Esophagus mucosa (tissue), 1 donor: ENCODE measurements around the gene HDAC6. TPM values are rescaled to one million over a fixed set of nuclear protein-coding genes. Genes with fewer than 3 reads are reported as not detected.
A peak's percentile ranks its signal among the peaks of the same experiment; 100 is the strongest.
"Not testable (repeated sequence)": the region's sequence is repeated elsewhere in the genome, so short reads cannot be mapped to it uniquely, and the experiment has no call there.

Experiments used
- ATAC-seq: fragments of 200-7000 bp; cut with Tn5 transposase; one replicate; pipeline ENCODE4 v1.9.1; 2020
- total RNA-seq: library from RNA; stranded (reverse); gene quantifications from one replicate; pipeline ENCODE4 v1.2.4, GENCODE V29; 2023
- donor health status: DM: yes; HTN: yes; CAD: no.

The HDAC6 gene
- total RNA-seq, 1 donor from 2014 or later, result 46.5 TPM

GRCh38 chrX:48789366-48790220 is 12.3 kb upstream of the HDAC6 start:
- no peak for ATAC-seq

- no peak for ATAC-seq
These were observed 11.4 kb upstream of the HDAC6 start for GRCh38 chrX:48790477-48790876.

GRCh38 chrX:48791063-48791820 is 10.6 kb upstream of the HDAC6 start:
- ATAC-seq, result no peak

DNA sequence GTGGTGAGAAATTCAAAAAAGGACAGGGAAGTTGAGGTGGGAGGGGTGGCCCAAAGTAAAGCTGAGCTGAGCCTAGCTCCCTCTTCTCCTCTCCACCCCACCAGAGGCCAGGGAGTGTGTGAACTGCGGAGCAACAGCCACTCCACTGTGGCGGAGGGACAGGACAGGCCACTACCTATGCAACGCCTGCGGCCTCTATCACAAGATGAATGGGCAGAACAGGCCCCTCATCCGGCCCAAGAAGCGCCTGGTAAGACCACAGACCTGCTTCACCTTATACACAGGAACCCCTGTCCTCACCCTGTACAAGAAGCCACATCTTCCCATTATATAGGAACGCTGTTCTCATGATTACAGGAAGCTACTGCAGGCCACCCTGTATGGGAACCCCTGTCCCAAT is 9.6 kb upstream of the HDAC6 start:
- no peak for ATAC-seq

DNA sequence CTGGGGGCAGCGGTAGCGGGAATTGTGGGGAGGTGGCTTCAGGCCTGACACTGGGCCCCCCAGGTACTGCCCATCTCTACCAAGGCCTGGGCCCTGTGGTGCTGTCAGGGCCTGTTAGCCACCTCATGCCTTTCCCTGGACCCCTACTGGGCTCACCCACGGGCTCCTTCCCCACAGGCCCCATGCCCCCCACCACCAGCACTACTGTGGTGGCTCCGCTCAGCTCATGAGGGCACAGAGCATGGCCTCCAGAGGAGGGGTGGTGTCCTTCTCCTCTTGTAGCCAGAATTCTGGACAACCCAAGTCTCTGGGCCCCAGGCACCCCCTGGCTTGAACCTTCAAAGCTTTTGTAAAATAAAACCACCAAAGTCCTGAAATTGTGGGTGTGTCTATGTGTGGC is 7.9 kb upstream of the HDAC6 start:
- peak; percentile 14 for ATAC-seq

GRCh38 chrX:48794340-48794910 is 7.4 kb upstream of the HDAC6 start:
- ATAC-seq, result peak; percentile 42

DNA sequence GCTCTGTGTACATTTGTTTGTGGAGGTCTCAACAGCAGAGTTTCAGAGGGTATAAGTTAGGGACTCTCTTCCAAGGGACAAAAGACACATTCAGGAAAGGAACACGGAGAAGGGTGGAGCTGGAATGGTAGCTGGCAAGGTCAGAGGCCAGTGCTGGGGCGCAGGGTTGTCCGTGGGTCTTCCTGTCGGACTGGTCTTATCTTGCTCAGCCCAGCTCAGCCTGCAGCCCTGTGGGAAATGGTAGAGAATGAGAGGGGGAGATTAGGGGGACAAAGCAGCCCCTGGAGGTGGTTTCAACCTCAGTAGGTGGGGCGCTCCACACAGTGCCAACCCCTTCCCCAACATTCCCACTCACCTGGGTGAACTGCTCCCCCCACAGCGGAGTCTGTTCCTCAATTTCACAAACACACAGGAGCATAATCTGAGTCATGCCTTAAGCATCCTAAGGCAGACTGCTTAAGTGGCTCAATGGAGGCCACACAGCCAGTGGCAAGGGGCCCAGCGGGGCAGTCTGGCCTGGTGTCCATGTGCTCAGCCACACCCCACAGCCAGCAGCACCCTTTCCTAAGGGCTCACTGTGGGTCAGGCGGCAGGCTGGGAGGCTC is 6.9 kb upstream of the HDAC6 start:
- peak; percentile 48 for ATAC-seq

DNA sequence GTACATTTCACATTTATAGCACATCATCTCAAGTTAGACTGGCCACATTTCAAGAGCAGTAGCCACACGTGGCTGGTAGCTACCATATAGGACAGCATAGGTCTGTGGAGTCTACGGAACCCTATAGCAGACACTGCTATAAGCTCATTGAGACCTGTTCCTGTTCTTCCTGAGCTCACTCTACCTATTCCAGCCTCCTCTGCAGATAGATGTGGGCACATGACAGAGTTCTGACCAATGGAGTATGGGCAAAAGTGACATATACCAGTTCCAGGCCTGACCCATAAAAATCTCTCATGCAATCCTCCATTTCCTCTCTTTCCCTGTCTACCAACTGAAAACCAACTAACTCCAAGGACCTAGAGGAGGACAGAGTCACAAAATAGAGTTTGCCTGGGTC is 3.5 kb upstream of the HDAC6 start:
- ATAC-seq, result no peak

DNA sequence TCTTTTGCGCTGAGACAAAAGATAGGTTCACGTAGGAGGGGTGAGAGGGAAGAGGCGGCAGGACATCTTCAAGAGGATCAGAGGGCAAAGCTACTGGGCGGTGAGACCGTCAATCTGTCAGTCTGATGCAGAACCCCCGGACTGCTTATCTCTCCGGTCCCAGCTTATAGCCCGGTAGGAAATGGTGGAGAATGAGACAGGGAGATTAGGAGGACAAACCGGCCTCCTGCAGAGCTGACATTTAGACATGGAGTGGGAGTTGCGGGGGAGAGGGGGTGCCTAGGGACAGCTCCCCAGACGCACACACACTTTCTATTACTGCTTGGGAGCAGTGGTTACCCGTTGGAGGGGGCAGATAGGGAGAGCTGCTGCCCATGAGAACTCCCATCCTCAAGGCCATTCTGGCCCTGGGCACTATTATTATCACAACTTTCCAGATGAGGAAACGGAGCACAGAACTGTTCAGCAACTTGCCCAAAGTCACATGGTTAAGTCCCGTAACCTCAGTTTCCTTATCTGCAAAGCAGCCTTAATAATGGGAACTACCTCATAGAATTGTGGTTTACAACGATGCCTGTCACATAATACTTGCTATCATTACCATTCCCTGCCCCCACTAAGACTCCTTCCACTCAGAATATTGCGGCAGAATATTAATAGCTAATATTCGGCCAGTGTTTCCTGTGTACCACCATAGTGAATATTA is 1.1 kb upstream of the HDAC6 start:
- ATAC-seq, result no peak

DNA sequence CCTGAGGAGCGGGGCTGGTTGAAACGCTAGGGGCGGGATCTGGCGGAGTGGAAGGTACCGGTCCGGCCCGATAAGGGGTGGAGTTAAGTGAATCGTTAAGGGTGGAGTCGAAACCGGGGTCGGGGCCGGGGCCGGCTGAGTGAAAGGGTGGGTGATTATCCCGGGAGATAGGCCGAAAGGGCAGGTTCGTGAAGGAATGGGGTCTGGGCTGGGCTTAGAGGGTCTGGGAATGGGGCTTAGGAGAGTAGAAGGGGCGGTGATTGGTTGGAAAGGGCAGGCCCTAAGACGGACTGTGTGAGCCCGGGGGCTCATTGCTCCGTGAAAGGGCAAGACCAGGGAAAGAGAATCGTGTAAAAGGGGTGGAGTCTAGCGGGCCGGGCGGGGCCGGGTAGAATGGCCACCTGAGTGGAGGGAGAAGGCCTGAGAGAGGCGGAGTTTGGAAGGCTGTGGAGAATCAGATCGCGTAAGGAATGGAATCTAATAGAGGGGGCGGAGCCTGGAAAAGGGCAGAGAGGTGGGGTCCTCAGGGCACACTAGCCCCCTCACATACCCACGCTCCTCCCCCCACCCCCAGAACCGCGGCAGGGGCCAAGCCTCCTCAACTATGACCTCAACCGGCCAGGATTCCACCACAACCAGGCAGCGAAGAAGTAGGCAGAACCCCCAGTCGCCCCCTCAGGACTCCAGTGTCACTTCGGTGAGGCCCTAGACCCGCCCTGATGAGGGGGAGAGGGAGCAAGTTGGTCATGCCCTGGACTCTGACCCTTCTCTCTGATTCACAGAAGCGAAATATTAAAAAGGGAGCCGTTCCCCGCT is 430 bp downstream of the HDAC6 start:
- peak; percentile 69 for ATAC-seq

GRCh38 chrX:48802905-48803200 is 986 bp downstream of the HDAC6 start:
- ATAC-seq, result no peak

- ATAC-seq, result no peak
These were observed 4.2 kb downstream of the HDAC6 start for GRCh38 chrX:48806081-48806480.

DNA sequence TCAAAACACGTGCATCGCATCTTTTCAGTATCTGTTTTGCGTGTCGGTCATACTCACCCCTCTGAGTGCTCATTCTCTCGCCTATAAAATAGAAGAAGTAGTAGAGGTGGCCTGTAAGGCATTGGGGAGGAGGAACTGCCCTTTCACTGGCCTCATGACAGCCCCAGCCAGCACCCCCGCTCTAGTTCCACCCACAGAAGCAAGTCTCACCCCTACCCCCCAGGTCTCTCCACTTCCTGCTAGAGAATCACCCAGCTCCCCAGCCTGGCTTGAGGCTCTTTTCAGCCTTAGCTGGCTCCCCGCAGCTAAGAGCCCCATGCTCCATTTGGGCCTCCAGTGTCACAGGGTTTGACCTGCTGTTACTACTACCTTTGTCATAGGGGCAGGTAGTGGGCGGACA is 11.8 kb downstream of the HDAC6 start:
- no peak for ATAC-seq

- ATAC-seq, result no peak
These were observed 12.9 kb downstream of the HDAC6 start for GRCh38 chrX:48814722-48815121.

GRCh38 chrX:48815266-48815665 is 13.4 kb downstream of the HDAC6 start:
- no peak for ATAC-seq

DNA sequence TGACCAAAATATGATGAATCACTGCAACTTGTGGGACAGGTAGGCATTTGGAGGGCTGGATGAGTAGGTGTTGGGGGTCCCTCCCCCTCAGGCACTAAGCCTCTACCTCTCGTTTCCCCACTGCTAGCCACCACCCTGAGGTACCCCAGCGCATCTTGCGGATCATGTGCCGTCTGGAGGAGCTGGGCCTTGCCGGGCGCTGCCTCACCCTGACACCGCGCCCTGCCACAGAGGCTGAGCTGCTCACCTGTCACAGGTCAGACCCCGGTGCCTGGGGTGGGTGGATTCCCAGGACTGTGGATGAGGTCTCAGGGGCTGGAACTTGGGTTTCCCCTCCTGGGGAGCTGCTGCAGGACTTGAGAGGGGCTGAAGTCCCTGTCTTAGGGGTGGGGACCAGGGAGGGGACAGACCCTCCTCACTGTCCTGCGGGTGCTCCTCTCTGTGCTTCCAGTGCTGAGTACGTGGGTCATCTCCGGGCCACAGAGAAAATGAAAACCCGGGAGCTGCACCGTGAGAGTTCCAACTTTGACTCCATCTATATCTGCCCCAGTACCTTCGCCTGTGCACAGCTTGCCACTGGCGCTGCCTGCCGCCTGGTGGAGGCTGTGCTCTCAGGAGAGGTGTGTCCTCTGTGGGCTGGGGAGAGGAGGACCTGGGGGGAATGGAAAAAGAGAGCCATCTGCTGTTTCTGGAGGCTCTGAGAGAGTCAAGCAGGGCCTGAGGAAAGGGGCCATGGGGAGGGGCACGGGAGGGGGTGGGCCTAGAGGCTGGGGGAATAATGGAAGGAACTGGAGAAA is 14.3 kb downstream of the HDAC6 start:
- ATAC-seq, result peak; percentile 19

DNA sequence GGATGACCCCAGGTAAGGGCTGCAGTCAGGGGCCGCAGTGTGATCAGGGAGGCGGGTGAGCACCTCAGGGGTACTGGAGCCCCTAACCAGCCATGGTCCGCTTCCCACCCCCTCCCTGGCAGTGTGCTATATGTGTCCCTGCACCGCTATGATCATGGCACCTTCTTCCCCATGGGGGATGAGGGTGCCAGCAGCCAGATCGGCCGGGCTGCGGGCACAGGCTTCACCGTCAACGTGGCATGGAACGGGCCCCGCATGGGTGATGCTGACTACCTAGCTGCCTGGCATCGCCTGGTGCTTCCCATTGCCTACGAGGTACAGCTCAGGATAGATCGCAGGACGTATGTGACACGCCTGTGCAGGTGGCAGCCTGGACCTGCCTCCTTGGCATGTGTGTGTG is 16.2 kb downstream of the HDAC6 start:
- no peak for ATAC-seq

GRCh38 chrX:48818866-48819265 is 17.0 kb downstream of the HDAC6 start:
- ATAC-seq, result no peak

GRCh38 chrX:48819394-48819793 is 17.5 kb downstream of the HDAC6 start:
- ATAC-seq, result not testable (repeated sequence)

- ATAC-seq, result no peak
These were observed 21.2 kb downstream of the HDAC6 start for GRCh38 chrX:48823053-48823452.

DNA sequence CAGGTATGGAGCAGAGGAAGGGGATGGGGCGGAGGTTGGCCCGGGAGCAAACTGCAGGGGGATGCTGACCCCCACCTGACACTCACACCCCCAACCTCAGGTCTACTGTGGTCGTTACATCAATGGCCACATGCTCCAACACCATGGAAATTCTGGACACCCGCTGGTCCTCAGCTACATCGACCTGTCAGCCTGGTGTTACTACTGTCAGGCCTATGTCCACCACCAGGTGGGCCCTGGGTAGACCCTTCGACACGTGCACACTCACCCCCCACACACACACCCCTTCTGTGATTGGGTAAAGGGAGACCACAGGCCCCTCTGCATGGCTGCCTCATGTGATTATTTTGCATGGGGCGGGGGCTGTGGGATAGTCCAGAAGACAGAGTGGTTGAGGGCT is 22.2 kb downstream of the HDAC6 start:
- no peak for ATAC-seq
